Activated CD8-positive, alpha-beta T cell treated with anti-CD3 and anti-CD28 coated beads for 36 hours (primary cell): Measurements from ENCODE around the gene ZBTB16. TPM values are rescaled to one million over a fixed set of nuclear protein-coding genes. Genes with fewer than 3 reads are reported as not detected.
A peak's percentile ranks its signal among the peaks of the same experiment; 100 is the strongest.

Experiments
- ATAC-seq: fragments of 200-7000 bp; cut with Tn5 transposase; one replicate; pipeline ENCODE4 v1.10.0; 2021; ENCODE audit warnings: mild to moderate bottlenecking, moderate library complexity
- CTCF ChIA-PET: fragments of 350-600 bp; sonication (Branson Sonifier 250); formaldehyde crosslinking; loops from one replicate; lab custom pipeline; 2021; ENCODE audit warnings: antibody characterized with exemption; lab: Charles Lee
- POLR2A ChIA-PET: fragments of 350-600 bp; sonication (Branson Sonifier 250); formaldehyde crosslinking; loops from one replicate; lab custom pipeline; 2021; ENCODE audit warnings: antibody characterized with exemption; lab: Charles Lee
- DNase-seq: peaks from one replicate; pipeline ENCODE4 v3.0.0-alpha.2; 2020
- H3K27ac Mint-ChIP-seq: one replicate; pipeline ENCODE4 v1.8.0; 2021; ENCODE audit warnings: mild to moderate bottlenecking, mixed read lengths
- H3K27me3 Mint-ChIP-seq: one replicate; pipeline ENCODE4 v1.8.0; 2021; ENCODE audit warnings: mixed read lengths
- H3K36me3 Mint-ChIP-seq: one replicate; pipeline ENCODE4 v1.8.0; 2021; ENCODE audit warnings: low read depth, mixed read lengths
- H3K4me1 Mint-ChIP-seq: one replicate; pipeline ENCODE4 v1.8.0; 2021; ENCODE audit warnings: low read depth, mixed read lengths
- H3K4me3 Mint-ChIP-seq: one replicate; pipeline ENCODE4 v1.8.0; 2021; ENCODE audit warnings: mild to moderate bottlenecking, moderate library complexity, mixed read lengths
- H3K9me3 Mint-ChIP-seq: one replicate; pipeline ENCODE4 v1.8.0; 2021; ENCODE audit warnings: mixed read lengths
- intact Hi-C: fragments of 100-400 bp; cut with micrococcal nuclease; formaldehyde crosslinking; loops from one replicate; pipeline ENCODE4 v1.10.0; 2022
- total RNA-seq, 2 experiments: library from RNA; stranded (reverse); gene quantifications; one replicate each; pipeline ENCODE4 v1.2.3, GENCODE V29; 2021
- TF ChIP-seq, protein P1 (sequence below): fragments of 200-600 bp; IDR thresholded peaks from one replicate; pipeline ENCODE4 v1.8.0; 2022; ENCODE audit warnings: antibody characterized with exemption, mild to moderate bottlenecking

Gene ZBTB16
- total RNA-seq, 2 experiments from 2014 or later = 9.5 to 10.1 TPM

DNA sequence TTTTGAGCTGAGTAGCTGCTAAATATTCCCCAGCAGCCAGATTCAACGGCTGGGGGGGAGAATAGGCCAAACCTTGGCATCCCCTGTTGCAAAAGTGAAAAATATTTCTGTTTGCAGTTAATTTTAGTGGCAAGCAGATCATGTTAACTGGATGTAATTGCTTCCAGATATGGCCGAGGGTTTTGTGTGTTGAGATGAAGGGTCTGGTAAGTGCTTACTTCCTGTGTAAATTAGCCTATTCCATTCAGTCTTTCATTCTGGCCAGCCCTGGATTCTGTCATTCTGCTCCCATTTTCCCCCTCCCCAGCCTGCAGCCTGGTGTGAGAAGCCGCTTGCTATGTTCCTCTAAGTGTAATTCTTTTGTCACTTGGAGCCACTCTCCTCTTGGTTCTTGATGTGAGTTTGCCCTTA, 17.4 kb downstream of the ZBTB16 start:
- peak overlapping the region; percentile 70 for H3K27ac Mint-ChIP-seq
- H3K27me3 Mint-ChIP-seq = no peaks in the 10 kb centered on the region
- POLR2A ChIA-PET = no interaction called here
- no peaks in the 10 kb centered on the region for H3K36me3 Mint-ChIP-seq
- CTCF ChIA-PET = no interaction called here
- no peak for ATAC-seq
- TF ChIP-seq, protein P1, sequence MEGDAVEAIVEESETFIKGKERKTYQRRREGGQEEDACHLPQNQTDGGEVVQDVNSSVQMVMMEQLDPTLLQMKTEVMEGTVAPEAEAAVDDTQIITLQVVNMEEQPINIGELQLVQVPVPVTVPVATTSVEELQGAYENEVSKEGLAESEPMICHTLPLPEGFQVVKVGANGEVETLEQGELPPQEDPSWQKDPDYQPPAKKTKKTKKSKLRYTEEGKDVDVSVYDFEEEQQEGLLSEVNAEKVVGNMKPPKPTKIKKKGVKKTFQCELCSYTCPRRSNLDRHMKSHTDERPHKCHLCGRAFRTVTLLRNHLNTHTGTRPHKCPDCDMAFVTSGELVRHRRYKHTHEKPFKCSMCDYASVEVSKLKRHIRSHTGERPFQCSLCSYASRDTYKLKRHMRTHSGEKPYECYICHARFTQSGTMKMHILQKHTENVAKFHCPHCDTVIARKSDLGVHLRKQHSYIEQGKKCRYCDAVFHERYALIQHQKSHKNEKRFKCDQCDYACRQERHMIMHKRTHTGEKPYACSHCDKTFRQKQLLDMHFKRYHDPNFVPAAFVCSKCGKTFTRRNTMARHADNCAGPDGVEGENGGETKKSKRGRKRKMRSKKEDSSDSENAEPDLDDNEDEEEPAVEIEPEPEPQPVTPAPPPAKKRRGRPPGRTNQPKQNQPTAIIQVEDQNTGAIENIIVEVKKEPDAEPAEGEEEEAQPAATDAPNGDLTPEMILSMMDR = no peak
- no peaks in the 10 kb centered on the region for H3K9me3 Mint-ChIP-seq
- H3K4me3 Mint-ChIP-seq = peak overlapping the region; percentile 65
- intact Hi-C loops = loop anchor here (10.0 kb wide), 1 partner anchor 88 kb away; no protein-coding TSS in a partner anchor
- no peak for DNase-seq
- peaks cover 64% of the 10 kb centered on the region for H3K4me1 Mint-ChIP-seq

DNA sequence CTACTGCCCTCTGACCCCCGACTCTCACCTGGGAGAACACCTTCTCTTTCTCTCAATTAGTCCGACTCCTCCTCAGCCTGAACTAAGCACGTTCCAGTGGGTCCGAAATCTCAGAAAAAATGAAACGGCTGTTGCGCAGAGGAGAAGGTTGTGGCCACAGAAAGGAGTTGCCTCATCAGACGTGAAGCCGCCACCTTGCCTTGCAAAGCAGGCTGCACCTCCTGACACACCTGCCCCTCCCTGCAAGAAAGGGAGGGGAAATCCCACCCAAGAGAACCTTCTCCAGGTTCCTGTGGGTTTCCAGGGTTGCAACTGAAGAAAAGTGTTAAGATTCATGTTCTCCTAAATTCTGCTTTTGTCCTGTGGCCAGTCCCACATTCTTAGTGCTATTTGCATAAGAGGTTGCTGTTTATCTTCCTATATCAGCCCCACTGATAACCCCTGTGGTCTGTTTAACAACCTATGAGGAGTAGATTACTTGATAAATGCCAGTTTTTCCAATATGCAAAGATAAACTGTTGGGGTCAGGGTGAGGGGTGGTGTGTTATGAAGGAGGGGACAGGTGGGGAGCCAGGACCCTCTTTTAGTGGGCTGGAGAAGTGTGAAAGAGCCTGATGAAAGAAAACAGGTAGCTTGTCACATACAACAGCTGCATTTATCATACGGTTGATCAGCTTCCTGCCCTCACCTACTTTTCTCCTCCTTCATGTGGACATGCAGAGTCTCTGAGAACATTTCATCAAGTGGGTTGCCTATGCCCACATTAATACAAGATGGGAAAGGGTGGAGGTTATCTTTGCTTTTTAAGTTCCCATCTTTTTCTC, 18.2 kb downstream of the ZBTB16 start:
- Mint-ChIP-seq H3K27ac (peak overlapping the region; percentile 70), H3K9me3 (no peaks in the 10 kb centered on the region), H3K4me1 (peaks cover 63% of the 10 kb centered on the region), H3K4me3 (peak overlapping the region; percentile 65), H3K36me3 (no peaks in the 10 kb centered on the region), H3K27me3 (peaks cover 3% of the 10 kb centered on the region)
- ATAC-seq (peak; percentile 34), DNase-seq (peak; percentile 59)
- intact Hi-C loops = loop anchor here (10.0 kb wide), 1 partner anchor 87 kb away; no protein-coding TSS in a partner anchor
- POLR2A ChIA-PET = no interaction called here
- TF ChIP-seq, protein P1 = no peak
- CTCF ChIA-PET = no interaction called here

DNA sequence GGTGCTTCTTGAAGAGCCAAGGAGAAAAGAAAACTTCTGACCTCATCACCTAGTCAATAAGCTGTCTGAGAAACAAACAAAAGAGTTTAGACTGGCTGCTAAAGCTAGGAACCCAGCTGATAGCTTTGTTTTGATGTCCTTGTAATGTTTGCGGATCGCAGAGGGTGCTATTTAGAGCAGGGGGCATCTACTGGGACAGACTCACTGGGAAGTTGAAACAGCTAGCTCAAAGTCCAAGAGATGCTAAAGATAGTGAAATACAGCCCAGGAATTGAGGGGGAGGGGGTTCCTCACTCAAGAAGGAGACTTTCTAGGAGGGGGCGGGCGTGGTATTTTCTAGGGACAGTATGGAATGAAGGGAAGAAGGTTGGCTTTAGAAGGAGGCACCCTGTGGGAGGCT, 18.9 kb downstream of the ZBTB16 start:
- no peak for DNase-seq

DNA sequence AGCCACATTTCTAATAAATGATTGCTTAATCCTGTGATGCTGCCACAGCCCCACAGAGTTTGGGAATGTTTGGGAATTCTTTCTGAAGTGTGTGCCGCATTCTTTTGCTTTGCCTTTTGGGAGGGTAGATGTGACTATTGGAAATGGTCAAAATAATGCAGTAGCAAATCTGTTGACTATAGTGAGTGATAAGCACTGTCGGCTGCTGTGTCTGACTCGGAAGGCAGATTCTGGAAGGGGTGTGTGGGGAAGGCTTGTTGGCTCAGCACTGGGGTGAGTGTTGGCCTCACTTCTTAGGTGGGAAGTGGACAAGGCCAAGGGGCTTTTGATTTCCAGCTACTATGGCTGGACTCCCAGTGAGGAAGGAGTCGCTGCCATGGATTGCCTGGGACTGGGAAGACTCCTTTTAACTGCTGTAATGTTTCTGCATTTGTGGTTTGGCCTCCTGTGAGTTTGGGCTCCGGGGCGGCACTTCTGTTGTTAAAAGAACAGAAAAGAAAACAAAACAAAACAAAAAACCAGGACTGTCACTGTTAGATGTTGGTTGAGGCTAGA, 20.1 kb downstream of the ZBTB16 start:
- H3K27ac Mint-ChIP-seq = peak overlapping the region; percentile 13
- intact Hi-C loops = loop anchor here (10.0 kb wide), 1 partner anchor 85 kb away; no protein-coding TSS in a partner anchor
- ChIA-PET CTCF (no interaction called here), POLR2A (no interaction called here)
- ATAC-seq = no peak
- DNase-seq = no peak
- TF ChIP-seq, protein P1 = no peak
- H3K36me3 Mint-ChIP-seq = no peaks in the 10 kb centered on the region
- peaks cover 54% of the 10 kb centered on the region for H3K4me1 Mint-ChIP-seq
- H3K4me3 Mint-ChIP-seq = no peak overlapping the region
- H3K9me3 Mint-ChIP-seq = no peaks in the 10 kb centered on the region
- H3K27me3 Mint-ChIP-seq = peaks cover 9% of the 10 kb centered on the region

More for the DNA sequence above, 18.9 kb downstream of the ZBTB16 start:
- CTCF ChIA-PET = no interaction called here
- Mint-ChIP-seq H3K27ac (peak overlapping the region; percentile 14), H3K4me3 (no peak overlapping the region), H3K9me3 (no peaks in the 10 kb centered on the region), H3K4me1 (peaks cover 63% of the 10 kb centered on the region), H3K36me3 (no peaks in the 10 kb centered on the region), H3K27me3 (peaks cover 5% of the 10 kb centered on the region)
- ATAC-seq = no peak
- intact Hi-C loops = loop anchor here (10.0 kb wide), 1 partner anchor 86 kb away; no protein-coding TSS in a partner anchor
- POLR2A ChIA-PET = no interaction called here
- TF ChIP-seq, protein P1 = no peak

DNA sequence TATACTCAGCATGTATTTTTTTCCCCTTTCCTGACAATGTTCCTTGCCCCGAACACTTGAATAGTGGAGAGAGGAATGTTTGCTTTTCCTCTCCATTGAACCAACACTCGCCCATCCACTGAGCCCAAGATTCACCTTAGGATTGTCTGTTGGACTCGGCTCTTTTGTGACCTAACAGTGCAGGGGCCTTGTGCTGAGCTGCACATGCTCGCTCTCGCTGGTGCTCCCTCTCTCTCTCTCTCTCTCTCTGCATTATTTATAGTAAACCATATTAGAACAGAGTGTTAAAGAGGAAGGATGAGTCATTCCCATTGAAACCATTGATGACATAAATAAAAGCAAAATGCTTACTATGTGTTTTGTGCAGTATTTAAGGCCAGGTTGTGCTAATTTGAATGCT, 20.7 kb downstream of the ZBTB16 start:
- CTCF ChIA-PET = no interaction called here
- ATAC-seq = peak; percentile 31
- H3K4me1 Mint-ChIP-seq = peaks cover 51% of the 10 kb centered on the region

More for the DNA sequence above, 20.7 kb downstream of the ZBTB16 start:
- no peaks in the 10 kb centered on the region for H3K9me3 Mint-ChIP-seq
- no peaks in the 10 kb centered on the region for H3K36me3 Mint-ChIP-seq
- intact Hi-C loops = no loop called here
- POLR2A ChIA-PET = no interaction called here
- H3K4me3 Mint-ChIP-seq = no peak overlapping the region
- peak overlapping the region; percentile 55 for H3K27ac Mint-ChIP-seq
- H3K27me3 Mint-ChIP-seq = peaks cover 10% of the 10 kb centered on the region
- no peak for DNase-seq
- TF ChIP-seq, protein P1 = no peak
